ENCODE data around the gene UMODL1.

UMODL1 gene

DNA sequence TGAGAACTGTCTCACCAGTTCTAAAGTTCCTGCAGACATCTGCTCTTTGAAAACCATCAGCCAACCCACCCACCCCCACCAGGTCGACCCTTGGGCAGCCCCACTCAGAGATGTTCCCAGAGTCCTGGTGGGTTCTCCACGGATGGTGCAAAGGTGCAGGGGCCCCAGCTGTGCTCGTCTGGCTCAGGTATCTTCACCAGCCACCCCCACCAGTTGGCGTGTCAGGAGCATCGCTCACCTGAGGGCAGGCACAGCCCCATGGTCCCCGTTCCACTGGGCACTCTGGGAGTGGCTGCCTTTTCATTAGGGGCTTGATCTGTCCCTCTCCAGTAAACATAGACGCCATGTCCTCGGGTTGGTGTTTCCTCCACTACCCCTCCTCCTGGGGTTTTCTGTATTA lies 70.5 kb downstream of the UMODL1 start:
- no peak for DNase-seq

DNA sequence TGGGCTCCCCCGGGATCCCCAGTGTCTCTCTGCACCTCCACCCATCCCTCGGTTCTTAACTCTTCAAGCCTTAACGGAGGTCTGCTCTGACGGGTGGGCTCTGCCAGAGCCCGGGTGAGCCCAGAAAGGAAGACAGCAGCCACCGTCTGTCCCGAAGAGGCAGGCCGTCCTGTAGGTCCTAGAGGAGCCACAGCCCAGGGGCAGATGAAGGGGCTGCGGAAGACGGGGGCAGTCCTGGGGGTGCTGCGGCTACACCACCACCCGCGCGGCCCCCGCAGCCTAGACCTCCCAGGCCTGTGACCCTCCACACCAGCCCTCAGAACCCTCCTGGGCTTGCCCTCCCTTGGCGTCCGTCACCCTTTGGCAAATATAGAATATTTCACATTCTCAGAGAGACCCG lies 71.0 kb downstream of the UMODL1 start:
- no peak for DNase-seq

GRCh38 chr21:42142627-42143026 lies 71.5 kb downstream of the UMODL1 start:
- no peak for DNase-seq

- DNase-seq: no peak
These were observed 72.0 kb downstream of the UMODL1 start for GRCh38 chr21:42143111-42143510.

- no peak for DNase-seq
These were observed 73.1 kb downstream of the UMODL1 start for GRCh38 chr21:42144221-42144620.

DNA sequence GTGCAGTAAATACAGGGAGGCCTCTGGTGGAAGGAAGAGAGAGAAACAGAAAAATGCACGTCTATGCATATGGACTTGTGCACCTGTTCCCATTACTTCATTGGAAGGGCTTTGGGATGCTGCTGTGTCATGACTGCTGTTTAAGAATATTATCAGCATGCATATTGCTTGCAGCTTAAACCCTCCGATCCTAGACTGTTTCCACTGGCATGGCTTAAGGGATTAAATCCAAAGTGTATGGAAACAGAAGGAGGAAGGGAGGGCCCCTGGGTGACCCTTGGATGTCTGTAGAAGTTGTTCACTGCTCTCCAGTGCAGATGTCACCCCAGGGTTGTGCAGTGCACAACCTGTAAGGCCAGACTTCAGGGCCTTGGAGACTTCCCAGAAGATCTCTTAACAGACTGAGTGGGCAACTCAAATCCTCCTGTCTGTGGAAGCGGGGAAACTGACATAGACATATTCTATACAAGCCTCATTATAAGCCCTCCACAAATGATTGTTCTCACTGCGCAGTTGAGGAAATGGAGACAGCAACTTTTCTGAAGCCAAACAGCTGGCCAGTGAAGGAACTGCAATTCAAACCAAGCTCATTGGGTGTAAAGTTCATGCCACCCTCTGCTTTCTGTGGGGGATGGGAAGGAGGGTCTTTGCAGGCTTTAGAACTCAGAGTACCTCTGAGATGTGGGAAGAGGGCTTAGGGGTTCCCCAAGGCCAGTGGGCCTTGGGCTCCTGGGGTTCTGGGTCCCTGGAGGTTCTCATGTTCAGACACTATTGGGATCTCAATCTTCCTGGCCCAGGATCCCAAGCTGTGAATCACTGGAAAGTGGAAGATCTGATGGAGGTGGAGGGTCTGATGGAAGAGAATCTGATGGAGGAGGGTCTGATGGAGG lies 73.8 kb downstream of the UMODL1 start:
- DNase-seq: no peak

DNA sequence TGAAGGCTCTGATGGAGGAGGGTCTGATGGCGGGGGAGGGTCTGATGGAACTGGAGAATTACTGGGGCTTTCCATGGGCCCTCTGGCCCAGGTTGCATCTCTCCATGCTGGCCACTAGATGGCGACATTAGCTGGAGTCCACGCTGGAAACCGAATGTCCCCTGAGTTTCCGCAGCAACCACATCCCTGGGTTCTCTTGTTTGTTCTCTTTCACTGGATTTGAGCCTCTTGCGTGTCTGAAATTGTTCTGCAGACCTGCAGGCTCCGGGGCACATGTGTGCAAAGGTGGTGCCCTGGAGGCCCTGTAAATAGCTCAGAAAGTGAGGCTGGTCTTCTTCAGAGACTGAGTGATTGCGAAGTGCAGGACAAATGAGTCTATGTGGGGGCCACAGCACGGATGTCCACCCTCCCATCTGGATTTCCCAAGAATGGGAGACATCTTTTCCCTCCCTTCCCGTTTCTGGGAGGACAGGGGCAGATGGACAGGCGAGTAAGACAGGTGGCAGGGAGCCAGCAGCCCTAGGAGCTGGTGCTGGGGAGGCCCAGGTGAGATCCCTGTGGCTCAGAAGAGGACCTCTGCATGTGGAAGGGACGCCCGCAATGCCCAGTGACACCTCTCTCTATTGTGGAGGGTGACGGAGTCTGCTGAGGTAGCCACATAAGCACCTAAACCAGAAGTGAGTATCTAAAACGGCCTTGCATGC lies 74.6 kb downstream of the UMODL1 start:
- DNase-seq: peak; percentile 66

GRCh38 chr21:42146273-42146805 lies 75.2 kb downstream of the UMODL1 start:
- no peak for DNase-seq

- no peak for DNase-seq
These were observed 75.7 kb downstream of the UMODL1 start for GRCh38 chr21:42146821-42147220.

DNA sequence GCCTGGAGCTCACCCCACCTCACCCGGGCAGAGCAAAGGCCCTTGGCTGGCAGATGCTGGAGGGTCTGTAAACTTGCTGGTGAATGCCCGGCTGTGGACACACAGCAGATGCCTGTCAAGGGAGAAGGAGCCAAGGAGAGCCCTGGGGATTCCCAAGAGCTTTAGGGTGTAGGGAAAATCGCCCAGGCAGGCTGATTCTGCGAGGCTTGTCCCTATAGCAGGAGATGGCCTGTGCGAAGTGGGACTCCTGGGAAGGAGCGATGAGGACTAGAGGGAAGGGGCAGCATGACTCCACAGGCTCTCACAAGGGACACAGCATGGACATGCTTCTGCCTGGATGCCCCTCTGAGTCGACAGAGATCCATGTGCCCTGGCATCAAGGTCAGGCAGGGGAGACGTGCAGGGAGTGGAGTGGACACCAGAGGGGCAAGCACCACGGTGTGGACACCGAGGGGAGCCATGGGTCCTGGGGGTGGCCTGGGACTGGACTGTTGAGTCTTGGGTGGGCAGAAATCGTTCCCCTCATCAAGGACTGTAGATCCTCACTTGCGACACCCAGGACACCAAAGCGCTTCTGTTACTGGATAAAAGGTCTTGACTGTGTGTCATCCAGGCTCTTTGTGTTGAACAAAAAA lies 76.4 kb downstream of the UMODL1 start:
- DNase-seq: no peak

GRCh38 chr21:42148097-42148496 lies 77.0 kb downstream of the UMODL1 start:
- no peak for DNase-seq

DNA sequence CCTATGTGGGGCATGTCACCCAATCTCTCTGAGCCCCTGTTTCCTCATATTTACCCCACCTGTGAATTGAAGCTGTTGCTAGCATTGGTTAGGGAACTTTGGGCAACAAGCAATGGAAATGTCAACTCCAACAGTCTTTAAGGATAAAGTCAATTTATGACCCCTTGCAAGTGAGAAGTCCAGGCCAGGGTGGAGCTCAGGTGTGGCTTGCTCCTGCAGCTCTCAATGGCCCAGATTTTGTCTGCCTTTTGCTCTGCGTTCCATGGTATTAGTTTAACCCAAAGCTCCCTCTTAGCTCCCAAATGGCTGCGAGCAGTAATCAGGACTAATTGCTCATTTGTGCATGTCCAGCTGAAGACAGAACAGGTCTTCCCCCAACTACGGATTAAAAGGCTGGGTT lies 77.5 kb downstream of the UMODL1 start:
- DNase-seq: no peak

DNA sequence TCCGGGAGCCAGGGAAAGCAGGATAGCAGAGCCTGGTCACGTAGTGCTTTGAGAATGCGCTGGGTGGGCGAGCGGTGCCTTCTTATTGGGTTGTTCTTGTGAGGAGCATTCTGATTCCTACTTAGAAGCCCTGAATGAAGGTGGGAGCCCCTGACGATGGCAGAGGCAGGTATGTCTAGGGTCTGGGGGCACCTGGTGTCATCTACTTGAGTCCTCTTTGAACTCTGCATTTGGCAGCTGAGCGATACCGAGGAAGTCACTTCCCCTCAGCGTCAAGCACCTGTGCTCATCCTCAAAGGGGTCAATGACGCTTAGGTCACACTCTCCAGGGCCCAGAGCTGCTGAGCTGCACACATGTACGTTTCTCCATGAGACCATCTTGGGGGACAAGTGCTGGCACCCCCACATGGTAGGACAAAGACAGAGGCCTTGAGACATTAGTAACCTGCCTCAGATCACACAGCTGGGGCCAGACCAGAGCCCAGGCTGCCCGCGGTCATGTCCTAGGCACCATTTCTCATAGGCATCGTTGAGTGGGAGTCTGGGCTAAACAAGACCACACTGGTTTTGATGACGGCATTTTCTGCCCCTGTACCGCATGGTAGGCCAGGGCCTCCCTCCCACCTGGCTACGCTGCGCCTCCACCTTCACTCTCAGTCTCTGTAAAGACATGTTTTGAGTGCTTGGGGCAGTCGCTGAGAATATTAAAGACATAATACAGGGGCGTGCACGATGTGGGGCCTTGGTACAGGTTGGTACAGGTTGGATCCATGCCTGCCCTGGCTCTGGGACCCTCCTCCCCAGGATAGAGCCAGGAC lies 78.7 kb downstream of the UMODL1 start:
- DNase-seq: no peak

- DNase-seq: no peak
These were observed 79.5 kb downstream of the UMODL1 start for GRCh38 chr21:42150474-42151085.

GRCh38 chr21:42151148-42151947 lies 80.2 kb downstream of the UMODL1 start:
- no peak for DNase-seq

- DNase-seq: no peak
These were observed 80.8 kb downstream of the UMODL1 start for GRCh38 chr21:42151948-42152220.

DNA sequence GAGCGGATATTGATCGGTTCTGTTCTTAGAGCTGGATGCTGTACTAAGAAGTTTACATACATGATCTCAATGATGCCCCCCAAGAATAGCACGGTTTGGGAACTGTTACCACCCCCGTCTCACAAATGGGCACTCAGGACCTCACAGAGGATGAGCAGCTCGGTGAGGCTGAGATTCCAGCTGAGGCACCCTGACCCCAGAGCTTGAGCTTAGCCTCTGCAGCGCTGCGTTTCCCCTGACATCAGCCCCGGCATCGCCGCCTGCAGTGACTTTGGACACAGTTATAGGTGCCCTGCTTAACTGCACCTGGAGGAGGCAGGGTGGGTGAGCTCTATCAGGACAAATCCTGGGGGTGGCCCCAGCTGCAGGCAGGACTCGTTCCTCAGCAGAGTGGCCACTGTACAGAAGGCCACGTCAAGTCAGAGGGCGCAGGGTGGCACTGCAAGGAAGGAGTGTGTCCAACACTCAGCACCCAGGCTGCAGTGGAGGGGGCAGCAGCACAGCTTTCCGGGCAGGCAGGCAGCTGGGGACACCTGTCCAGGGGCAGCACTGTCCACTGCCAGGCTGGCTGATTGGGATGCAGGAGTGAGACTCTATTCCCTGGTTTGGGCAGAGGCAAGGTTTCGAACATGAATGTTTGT lies 82.0 kb downstream of the UMODL1 start:
- no peak for DNase-seq

GRCh38 chr21:42153746-42154145 lies 82.6 kb downstream of the UMODL1 start:
- no peak for DNase-seq

DNA sequence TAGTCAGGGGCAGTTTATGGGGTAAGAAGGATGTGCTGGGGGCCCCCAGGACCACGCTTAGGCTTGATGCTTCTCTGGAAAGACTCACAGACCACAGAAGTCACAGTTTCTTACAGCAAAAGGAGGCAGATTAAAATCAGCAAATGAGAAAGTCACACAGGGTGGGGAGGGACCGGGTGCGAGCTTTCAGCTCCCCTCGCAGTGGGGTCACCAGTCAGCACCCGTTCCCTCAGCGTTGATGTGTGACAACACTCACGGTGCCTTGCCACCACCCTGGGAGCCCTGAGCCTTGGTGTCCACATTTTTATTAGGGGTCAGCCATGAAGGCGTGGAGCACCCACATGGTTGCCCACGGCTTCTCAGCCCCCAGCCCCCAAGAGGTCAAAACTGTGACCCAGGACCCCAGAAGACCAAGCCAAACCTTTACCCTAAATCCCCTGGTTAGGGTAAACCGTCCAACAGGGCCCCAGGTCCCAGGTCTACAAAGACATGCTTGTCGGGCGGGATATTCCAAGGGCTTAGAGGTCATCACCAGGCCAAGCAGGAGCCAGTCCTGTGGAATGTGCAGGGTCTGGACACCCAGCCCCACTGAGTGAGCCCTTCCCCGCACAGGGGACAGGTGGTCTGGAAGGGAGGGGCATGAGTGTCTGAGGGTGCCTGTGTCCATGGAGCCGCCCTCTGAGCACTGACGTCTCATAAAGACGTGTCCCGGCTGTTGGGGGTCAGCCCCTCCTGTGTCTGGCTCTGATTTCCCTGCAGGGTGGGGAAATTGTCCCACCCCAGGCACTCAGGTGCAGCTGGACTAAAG lies 83.3 kb downstream of the UMODL1 start:
- no peak for DNase-seq
